ENCODE measurements around the gene ADGRG1. TPM values are rescaled to one million over a fixed set of nuclear protein-coding genes. Genes with fewer than 3 reads are reported as not detected.

ADGRG1 gene
- total and polyA plus RNA-seq, 3 donors from 2014 or later = 134 to 346 (median 296) TPM

DNA sequence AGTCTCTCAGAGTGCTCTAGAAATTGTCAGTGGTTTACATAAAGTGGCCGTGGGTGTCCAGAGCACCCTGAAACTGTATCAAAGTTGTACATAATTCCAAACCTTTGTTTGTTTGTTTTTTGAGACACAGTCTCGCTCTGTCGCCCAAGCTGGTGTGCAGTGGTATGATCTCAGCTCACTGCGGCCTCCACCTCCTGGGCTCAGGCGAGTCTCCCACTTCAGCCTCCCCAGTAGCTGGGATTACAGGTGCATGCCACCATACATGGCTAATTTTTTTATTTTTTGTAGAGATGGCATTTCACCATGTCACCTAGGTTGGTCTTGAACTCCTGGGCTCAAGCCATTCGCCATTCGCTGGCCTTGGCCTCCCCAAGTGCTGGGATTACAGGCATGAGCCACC is 24.3 kb upstream of the ADGRG1 start:
- intact Hi-C loops (cut with DNase I; ENCODE audit: low total_unique reads) = no loop called here
- no peaks in the 10 kb centered on the region for H3K36me3 ChIP-seq (ENCODE audit: low read depth, missing control alignments)
- H3K4me3 ChIP-seq = no peak overlapping the region
- no peaks in the 10 kb centered on the region for H3K27me3 ChIP-seq
- no peaks in the 10 kb centered on the region for H3K9me3 ChIP-seq
- no peak for TF ChIP-seq POLR2A (IDR thresholded peaks at IDR 0.05)
- TF ChIP-seq, protein P1, sequence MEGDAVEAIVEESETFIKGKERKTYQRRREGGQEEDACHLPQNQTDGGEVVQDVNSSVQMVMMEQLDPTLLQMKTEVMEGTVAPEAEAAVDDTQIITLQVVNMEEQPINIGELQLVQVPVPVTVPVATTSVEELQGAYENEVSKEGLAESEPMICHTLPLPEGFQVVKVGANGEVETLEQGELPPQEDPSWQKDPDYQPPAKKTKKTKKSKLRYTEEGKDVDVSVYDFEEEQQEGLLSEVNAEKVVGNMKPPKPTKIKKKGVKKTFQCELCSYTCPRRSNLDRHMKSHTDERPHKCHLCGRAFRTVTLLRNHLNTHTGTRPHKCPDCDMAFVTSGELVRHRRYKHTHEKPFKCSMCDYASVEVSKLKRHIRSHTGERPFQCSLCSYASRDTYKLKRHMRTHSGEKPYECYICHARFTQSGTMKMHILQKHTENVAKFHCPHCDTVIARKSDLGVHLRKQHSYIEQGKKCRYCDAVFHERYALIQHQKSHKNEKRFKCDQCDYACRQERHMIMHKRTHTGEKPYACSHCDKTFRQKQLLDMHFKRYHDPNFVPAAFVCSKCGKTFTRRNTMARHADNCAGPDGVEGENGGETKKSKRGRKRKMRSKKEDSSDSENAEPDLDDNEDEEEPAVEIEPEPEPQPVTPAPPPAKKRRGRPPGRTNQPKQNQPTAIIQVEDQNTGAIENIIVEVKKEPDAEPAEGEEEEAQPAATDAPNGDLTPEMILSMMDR (IDR thresholded peaks at IDR 0.05) = no peak
- WGBS, 2 donors = 87 to 94% methylated on average over 5 to 7 of the region's 7 CpGs
- DNase-seq = no peak
- H3K27ac ChIP-seq = no peak overlapping the region
- no peaks in the 10 kb centered on the region for H3K4me1 ChIP-seq

DNA sequence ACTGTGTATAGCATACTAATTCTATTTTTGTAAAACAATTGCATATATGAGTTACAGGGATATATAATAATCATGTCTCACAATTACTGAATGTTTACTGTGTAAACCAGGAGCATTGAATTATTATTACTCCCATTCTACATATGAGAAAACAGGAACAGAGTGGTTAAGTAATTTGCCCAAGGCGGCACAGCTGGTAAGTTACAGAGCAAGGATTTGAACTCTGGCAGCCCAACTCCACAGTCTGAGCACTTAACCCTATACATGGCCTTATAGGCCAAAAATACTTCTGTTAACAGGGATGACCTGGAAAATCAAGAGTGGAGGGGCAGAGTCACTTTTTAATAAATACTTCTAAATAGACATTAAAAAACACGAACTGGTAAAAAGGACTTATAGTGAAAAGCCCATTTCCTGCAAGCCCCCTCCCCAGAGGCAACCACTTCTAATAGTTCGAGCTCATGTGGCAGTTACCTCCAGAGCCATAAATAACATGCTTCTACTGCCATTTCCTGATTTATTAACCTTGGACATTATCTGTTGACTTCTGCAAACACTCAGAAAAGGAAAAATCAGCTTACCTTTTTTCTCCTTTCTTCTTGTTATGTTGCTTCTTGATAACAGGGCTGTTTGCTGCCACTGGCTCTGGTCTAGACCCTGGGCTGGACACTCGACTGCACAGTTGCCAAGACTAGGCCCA is 22.1 kb upstream of the ADGRG1 start:
- 77 to 83% methylated on average over 4 of the region's 4 CpGs for WGBS, 2 donors
- Histone ChIP-seq H3K4me1 (no peaks in the 10 kb centered on the region), H3K27me3 (no peaks in the 10 kb centered on the region), H3K4me3 (no peak overlapping the region), H3K27ac (no peak overlapping the region), H3K36me3 (ENCODE audit: low read depth, missing control alignments) (no peaks in the 10 kb centered on the region), H3K9me3 (no peaks in the 10 kb centered on the region)
- no peak for DNase-seq
- intact Hi-C loops (cut with DNase I; ENCODE audit: low total_unique reads) = no loop called here
- TF ChIP-seq, protein P1 (IDR thresholded peaks at IDR 0.05) = no peak
- no peak for TF ChIP-seq POLR2A (IDR thresholded peaks at IDR 0.05)

DNA sequence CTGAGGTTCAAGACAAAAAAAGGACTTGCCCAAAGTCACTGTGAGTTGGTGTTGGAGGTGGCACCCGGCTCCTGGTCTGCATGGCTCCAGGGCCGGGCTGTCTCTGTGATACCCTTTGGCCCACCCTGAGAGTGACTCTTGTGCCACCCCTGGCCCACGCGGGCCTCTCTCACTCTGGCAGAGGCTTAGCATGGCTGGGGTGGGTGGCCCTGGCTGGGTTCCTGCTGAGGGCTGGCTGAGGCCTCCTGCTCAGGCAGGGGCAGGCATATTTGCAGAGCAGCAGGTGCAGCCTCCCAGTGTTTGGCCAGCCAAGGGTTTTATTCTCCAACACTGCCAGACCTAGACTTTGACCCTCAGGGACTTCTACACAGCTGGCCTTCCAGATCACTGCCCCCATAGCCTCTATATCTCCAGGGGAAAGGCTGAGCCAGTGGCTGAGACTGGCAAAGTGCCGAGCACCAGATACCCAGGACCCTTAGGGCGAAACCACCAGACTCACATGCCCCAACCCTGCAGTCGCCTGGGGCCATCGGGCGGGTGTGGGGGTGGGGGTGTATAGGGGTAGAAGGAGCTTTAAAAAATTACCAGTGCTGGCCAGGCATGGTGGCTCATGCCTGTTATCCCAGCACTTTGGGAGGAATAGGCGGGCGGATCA is 21.5 kb upstream of the ADGRG1 start:
- no peak for DNase-seq
- no peak for TF ChIP-seq POLR2A (IDR thresholded peaks at IDR 0.05)
- TF ChIP-seq, protein P1 (IDR thresholded peaks at IDR 0.05) = no peak
- Histone ChIP-seq H3K36me3 (ENCODE audit: low read depth, missing control alignments) (no peaks in the 10 kb centered on the region), H3K4me3 (no peak overlapping the region), H3K9me3 (no peaks in the 10 kb centered on the region), H3K27ac (no peak overlapping the region), H3K27me3 (no peaks in the 10 kb centered on the region), H3K4me1 (no peaks in the 10 kb centered on the region)
- 72 to 73% methylated on average over 9 to 11 of the region's 11 CpGs for WGBS, 2 donors
- intact Hi-C loops (cut with DNase I; ENCODE audit: low total_unique reads) = no loop called here

DNA sequence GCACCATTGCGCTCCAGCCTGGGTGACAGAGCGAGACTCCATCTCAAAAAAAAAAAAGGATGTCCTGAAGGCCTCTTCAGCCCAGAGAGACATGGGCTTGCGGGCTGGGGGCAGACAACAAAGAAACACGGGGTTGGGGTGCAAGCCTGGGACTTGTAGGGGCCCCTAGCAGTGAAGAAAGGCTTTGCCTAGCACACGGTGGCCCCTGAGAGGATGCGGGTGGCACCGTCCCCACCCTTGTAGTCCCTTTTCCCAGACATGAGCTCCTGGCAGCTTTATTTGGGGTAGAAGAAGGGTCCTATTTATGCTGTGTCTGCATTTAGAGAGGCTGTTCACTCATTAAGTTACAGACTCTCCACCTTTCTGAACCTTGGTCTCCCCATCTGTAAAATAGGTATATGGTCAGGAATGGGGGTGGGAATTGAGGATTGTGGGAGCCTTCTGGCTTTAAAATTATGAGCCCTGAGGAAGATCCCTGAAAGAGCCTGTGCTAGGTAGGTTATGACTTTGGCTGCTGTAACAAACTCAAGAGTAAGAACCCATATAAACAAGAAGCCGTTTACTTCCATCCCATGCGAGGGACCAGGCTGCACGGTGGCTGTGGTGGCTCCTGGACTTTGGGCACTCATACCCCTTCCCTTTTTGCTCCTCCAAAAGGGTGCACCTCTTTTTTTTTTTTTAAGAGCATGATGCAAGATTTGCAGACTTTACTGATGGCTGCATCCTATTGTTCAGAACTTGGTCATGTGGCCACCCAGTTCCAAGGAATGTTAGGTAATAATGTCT is 20.6 kb upstream of the ADGRG1 start:
- intact Hi-C loops (cut with DNase I; ENCODE audit: low total_unique reads) = no loop called here
- TF ChIP-seq POLR2A (IDR thresholded peaks at IDR 0.05) = no peak
- TF ChIP-seq, protein P1 (IDR thresholded peaks at IDR 0.05) = no peak
- H3K4me3 ChIP-seq = no peak overlapping the region
- no peak for DNase-seq
- H3K27me3 ChIP-seq = no peaks in the 10 kb centered on the region
- 92 to 96% methylated on average over 10 of the region's 10 CpGs for WGBS, 2 donors
- H3K27ac ChIP-seq = no peak overlapping the region
- no peaks in the 10 kb centered on the region for H3K4me1 ChIP-seq
- H3K36me3 ChIP-seq (ENCODE audit: low read depth, missing control alignments) = no peaks in the 10 kb centered on the region
- H3K9me3 ChIP-seq = no peaks in the 10 kb centered on the region
